Neural cell (in vitro differentiated cells): ENCODE results near the gene WNT6.

Experiments
- CTCF ChIP-seq: fragments of 450-650 bp; IDR thresholded peaks from 2 replicates; pipeline ENCODE4 v1.5.1; 2014; ENCODE audit warnings: antibody characterized with exemption, mild to moderate bottlenecking, moderate library complexity; ENCODE audit not compliant: poor library complexity, severe bottlenecking
- EZH2 ChIP-seq: fragments of 200-600, 300-800 bp; shearing (Covaris generic), sonication (generic); IDR thresholded peaks from 2 replicates; pipeline ENCODE4 v1.6.1; 2014; ENCODE audit warnings: antibody characterized with exemption, low read length, borderline replicate concordance, mild to moderate bottlenecking; ENCODE audit not compliant: insufficient read depth, poor library complexity, severe bottlenecking
- POLR2AphosphoS5 ChIP-seq: IDR thresholded peaks from 2 replicates; pipeline ENCODE4 v1.6.1; 2012
- SMC3 ChIP-seq: fragments of 450-650 bp; conservative IDR thresholded peaks from 2 replicates; pipeline ENCODE4 v1.6.1; 2014; ENCODE audit warnings: antibody characterized with exemption, mild to moderate bottlenecking, moderate library complexity; ENCODE audit not compliant: poor library complexity
- TF ChIP-seq, protein P1 (sequence below): IDR thresholded peaks from 2 replicates; pipeline ENCODE4 v1.6.1; 2012; ENCODE audit warnings: borderline replicate concordance

- TF ChIP-seq CTCF, result no peak
- TF ChIP-seq, protein P1, sequence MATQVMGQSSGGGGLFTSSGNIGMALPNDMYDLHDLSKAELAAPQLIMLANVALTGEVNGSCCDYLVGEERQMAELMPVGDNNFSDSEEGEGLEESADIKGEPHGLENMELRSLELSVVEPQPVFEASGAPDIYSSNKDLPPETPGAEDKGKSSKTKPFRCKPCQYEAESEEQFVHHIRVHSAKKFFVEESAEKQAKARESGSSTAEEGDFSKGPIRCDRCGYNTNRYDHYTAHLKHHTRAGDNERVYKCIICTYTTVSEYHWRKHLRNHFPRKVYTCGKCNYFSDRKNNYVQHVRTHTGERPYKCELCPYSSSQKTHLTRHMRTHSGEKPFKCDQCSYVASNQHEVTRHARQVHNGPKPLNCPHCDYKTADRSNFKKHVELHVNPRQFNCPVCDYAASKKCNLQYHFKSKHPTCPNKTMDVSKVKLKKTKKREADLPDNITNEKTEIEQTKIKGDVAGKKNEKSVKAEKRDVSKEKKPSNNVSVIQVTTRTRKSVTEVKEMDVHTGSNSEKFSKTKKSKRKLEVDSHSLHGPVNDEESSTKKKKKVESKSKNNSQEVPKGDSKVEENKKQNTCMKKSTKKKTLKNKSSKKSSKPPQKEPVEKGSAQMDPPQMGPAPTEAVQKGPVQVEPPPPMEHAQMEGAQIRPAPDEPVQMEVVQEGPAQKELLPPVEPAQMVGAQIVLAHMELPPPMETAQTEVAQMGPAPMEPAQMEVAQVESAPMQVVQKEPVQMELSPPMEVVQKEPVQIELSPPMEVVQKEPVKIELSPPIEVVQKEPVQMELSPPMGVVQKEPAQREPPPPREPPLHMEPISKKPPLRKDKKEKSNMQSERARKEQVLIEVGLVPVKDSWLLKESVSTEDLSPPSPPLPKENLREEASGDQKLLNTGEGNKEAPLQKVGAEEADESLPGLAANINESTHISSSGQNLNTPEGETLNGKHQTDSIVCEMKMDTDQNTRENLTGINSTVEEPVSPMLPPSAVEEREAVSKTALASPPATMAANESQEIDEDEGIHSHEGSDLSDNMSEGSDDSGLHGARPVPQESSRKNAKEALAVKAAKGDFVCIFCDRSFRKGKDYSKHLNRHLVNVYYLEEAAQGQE, result no peak
- TF ChIP-seq POLR2AphosphoS5, result no peak
- no peak for TF ChIP-seq SMC3
- no peak for TF ChIP-seq EZH2
Observed at GRCh38 chr2:218860950-218861381, 1.4 kb downstream of the WNT6 start.
